Naive thymus-derived CD4-positive, alpha-beta T cell (primary cell): ENCODE measurements around the gene CNPY2. TPM values are rescaled to one million over a fixed set of nuclear protein-coding genes. Genes with fewer than 3 reads are reported as not detected.
"Not testable (repeated sequence)": the region's sequence is repeated elsewhere in the genome, so short reads cannot be mapped to it uniquely, and the experiment has no call there.

ENCODE experiments used
- ATAC-seq: fragments of 150-1000 bp; cut with Tn5 transposase; 2 replicates; pipeline ENCODE4 v1.10.0; 2021; ENCODE audit warnings: mild to moderate bottlenecking, moderate library complexity
- CTCF ChIA-PET: fragments of 350-600 bp; sonication (Branson Sonifier 250); formaldehyde crosslinking; loops from one replicate; lab custom pipeline; 2021; ENCODE audit warnings: antibody characterized with exemption; lab: Charles Lee
- POLR2A ChIA-PET: fragments of 350-600 bp; sonication (Branson Sonifier 250); formaldehyde crosslinking; loops from one replicate; lab custom pipeline; 2021; ENCODE audit warnings: antibody characterized with exemption, inconsistent platforms; lab: Charles Lee
- DNase-seq, 9 donors: peaks; one replicate each; pipeline versions ENCODE4 v3.0.0 to v3.0.0-alpha.2; 2020 to 2022; ENCODE audit warnings: mixed read lengths in 1 of 9
- H3K27ac ChIP-seq: one replicate; pipeline ENCODE4 v1.7.0; 2013; ENCODE audit warnings: mild to moderate bottlenecking, low read depth, low read length, moderate library complexity
- H3K27me3 ChIP-seq, 2 donors: one replicate each; pipeline ENCODE4 v1.7.0; 2013; ENCODE audit warnings: low read length in 2 of 2, mild to moderate bottlenecking in 2 of 2, moderate library complexity in 2 of 2; ENCODE audit not compliant: control insufficient read depth in 2 of 2, insufficient read depth in 2 of 2
- H3K36me3 ChIP-seq, 3 experiments: 1 replicate in 2 of 3; 2 replicates in 1 of 3; pipeline ENCODE4 v1.7.0; 2013; ENCODE audit warnings: low read length in 3 of 3, mild to moderate bottlenecking in 3 of 3, moderate library complexity in 1 of 3; ENCODE audit not compliant: insufficient read depth in 3 of 3, control insufficient read depth in 2 of 3
- H3K4me1 ChIP-seq, 2 donors: one replicate each; pipeline ENCODE4 v1.7.0; 2013; ENCODE audit warnings: low read length in 2 of 2, mild to moderate bottlenecking in 2 of 2, moderate library complexity in 1 of 2; ENCODE audit not compliant: control insufficient read depth in 2 of 2, insufficient read depth in 2 of 2
- H3K4me3 ChIP-seq: 2 replicates; pipeline ENCODE4 v1.7.0; 2013; ENCODE audit warnings: mild to moderate bottlenecking, low read length
- H3K9me3 ChIP-seq, 3 experiments: 1 replicate in 2 of 3; 2 replicates in 1 of 3; pipeline ENCODE4 v1.7.0; 2013; ENCODE audit warnings: low read length in 3 of 3; ENCODE audit not compliant: control insufficient read depth in 2 of 3
- H3K27ac Mint-ChIP-seq, 9 donors: one replicate each; pipeline ENCODE4 v1.8.0; 2020 to 2022; ENCODE audit warnings: mixed read lengths in 9 of 9, mild to moderate bottlenecking in 8 of 9, moderate library complexity in 5 of 9, inconsistent platforms in 2 of 9
- H3K27me3 Mint-ChIP-seq, 5 donors: one replicate each; pipeline ENCODE4 v1.8.0; 2021 to 2022; ENCODE audit warnings: mixed read lengths in 5 of 5, mild to moderate bottlenecking in 1 of 5
- H3K36me3 Mint-ChIP-seq, 5 donors: one replicate each; pipeline ENCODE4 v1.8.0; 2020 to 2022; ENCODE audit warnings: mixed read lengths in 5 of 5, mild to moderate bottlenecking in 3 of 5, inconsistent platforms in 1 of 5
- H3K4me1 Mint-ChIP-seq, 7 donors: one replicate each; pipeline ENCODE4 v1.8.0; 2020 to 2022; ENCODE audit warnings: mixed read lengths in 7 of 7, mild to moderate bottlenecking in 3 of 7, inconsistent platforms in 1 of 7
- H3K4me3 Mint-ChIP-seq, 10 donors: one replicate each; pipeline ENCODE4 v1.8.0; 2020 to 2022; ENCODE audit warnings: mild to moderate bottlenecking in 10 of 10, mixed read lengths in 10 of 10, moderate library complexity in 6 of 10, inconsistent platforms in 2 of 10
- H3K9me3 Mint-ChIP-seq, 11 donors: one replicate each; pipeline ENCODE4 v1.8.0; 2020 to 2022; ENCODE audit warnings: mixed read lengths in 11 of 11, mild to moderate bottlenecking in 4 of 11, inconsistent platforms in 1 of 11, moderate library complexity in 1 of 11
- intact Hi-C, 2 donors: fragments of 100-400 bp; cut with micrococcal nuclease; formaldehyde crosslinking; loops; one replicate each; pipeline ENCODE4 v1.15.1; 2023
- polyA plus RNA-seq, 2 donors: library from polyadenylated mRNA; unstranded; fragments of 300-500 nt; fragmentation: Illumina TruSeq; gene quantifications; one replicate each; pipeline ENCODE4 v1.2.3, GENCODE V29; 2021
- total RNA-seq, 6 experiments: library from RNA in 5 of 6; stranded (reverse) in 5 of 6; gene quantifications; 1 replicate in 5 of 6; 2 replicates in 1 of 6; pipeline ENCODE4 v1.2.3 and lab custom pipeline; 2021 to 2026

The CNPY2 gene
- total and polyA plus RNA-seq, 7 experiments from 2014 or later = 48.4 to 184 (median 89.9) TPM

DNA sequence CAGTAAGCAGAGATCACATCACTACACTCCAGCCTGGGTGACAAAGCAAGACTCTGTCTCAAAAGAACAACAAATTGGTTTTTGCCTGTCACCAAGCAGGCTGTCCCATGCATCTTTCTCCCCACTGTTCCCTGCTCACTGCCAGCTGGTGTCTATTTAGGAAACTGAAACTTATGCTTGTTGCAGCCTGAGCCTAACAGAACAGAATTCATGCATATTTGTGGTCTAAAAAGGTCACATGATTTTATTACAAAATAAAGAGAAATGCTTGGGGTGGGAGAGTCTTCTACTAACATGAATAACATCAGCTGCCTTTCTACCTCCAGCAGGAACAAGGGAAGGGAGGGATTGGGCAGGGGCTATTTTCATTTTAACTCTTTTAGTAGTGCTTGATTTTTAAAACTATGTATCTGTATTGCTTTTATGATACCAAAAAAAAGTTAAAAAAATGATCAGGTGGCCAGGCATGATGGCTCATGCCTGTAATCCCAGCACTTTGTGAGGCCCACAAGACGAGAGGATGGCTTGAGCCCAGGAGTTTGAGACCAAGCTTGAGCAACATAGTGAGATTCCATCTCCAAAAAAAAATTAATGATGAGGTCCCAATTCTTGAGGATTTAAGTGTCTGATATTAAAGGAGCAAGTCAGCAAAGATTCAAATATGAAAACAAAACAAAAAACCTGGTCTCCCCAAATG, 43.2 kb upstream of the CNPY2 start:
- ATAC-seq (no peak), DNase-seq (no peak)
- peak overlapping the region; percentile 83 to 99 (median 96) for H3K4me3 Mint-ChIP-seq
- Histone ChIP-seq H3K4me1 (peaks cover 16 to 17% of the 10 kb centered on the region in 2 donors), H3K4me3 (peak overlapping the region; percentile 89), H3K9me3 (no peaks in the 10 kb centered on the region), H3K27ac (peak overlapping the region; percentile 79), H3K27me3 (no peaks in the 10 kb centered on the region), H3K36me3 (peaks cover 14 to 24% (median 16%) of the 10 kb centered on the region in 3 experiments)
- H3K27me3 Mint-ChIP-seq = no peaks in the 10 kb centered on the region
- intact Hi-C loops = no loop called here
- H3K27ac Mint-ChIP-seq = peak overlapping the region; percentile 90 to 98 (median 96)
- H3K36me3 Mint-ChIP-seq = peaks cover 0 to 21% (median 7%) of the 10 kb centered on the region in 5 donors
- ChIA-PET POLR2A (interaction anchor here (0.7 to 7.8 kb wide), 19 partner anchors 10 to 404 kb away, joined by 3 to 156 read pairs (median 7); partner anchors contain the start of genes CNPY2, COQ10A, IL23A and PA2G4), CTCF (interaction anchor here (0.7 to 2.3 kb wide), 10 partner anchors 8 to 105 kb away, joined by 4 to 17 read pairs (median 5); partner anchors contain the start of genes CNPY2 and IL23A)
- H3K4me1 Mint-ChIP-seq = peaks cover 14 to 40% (median 27%) of the 10 kb centered on the region in 7 donors
- H3K9me3 Mint-ChIP-seq = no peaks in the 10 kb centered on the region

DNA sequence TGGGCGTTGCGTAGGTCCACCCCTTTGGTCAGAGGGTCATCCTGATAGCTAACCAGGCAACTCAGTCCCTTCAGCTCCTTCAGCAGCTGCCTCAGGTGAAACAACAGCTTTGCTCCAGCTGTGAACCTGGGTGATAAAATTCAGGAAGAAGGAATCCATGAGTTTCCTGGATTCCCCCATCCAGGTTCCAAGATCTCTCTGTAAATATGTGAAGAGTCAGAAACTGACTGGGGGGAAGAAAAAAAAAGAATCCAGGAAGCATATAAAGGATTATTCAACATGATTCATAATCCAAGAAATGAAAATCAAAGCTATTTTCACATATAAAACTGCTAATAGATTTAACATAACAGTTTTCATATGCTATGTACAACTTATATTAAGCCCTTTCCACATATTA, 35.5 kb upstream of the CNPY2 start:
- no peaks in the 10 kb centered on the region for H3K27me3 Mint-ChIP-seq
- ChIA-PET CTCF (interaction anchor here (1.3 to 2.0 kb wide), 2 partner anchors 8 to 14 kb away, joined by 4 to 6 read pairs; partner anchors contain the start of gene STAT2), POLR2A (interaction anchor here (0.6 to 3.6 kb wide), 4 partner anchors 9 to 402 kb away, joined by 3 to 18 read pairs (median 5); partner anchors contain the start of genes IL23A, PAN2 and STAT2)
- no peaks in the 10 kb centered on the region for H3K9me3 ChIP-seq
- H3K4me3 ChIP-seq = no peak overlapping the region
- H3K27ac ChIP-seq = no peak overlapping the region
- no peaks in the 10 kb centered on the region for H3K27me3 ChIP-seq
- no peak for DNase-seq
- H3K36me3 Mint-ChIP-seq = peaks cover 13 to 49% (median 25%) of the 10 kb centered on the region in 5 donors
- peaks cover 0 to 10% (median 4%) of the 10 kb centered on the region in 7 donors for H3K4me1 Mint-ChIP-seq
- no peak overlapping the region for H3K4me3 Mint-ChIP-seq
- peaks cover 34 to 92% (median 43%) of the 10 kb centered on the region in 3 experiments for H3K36me3 ChIP-seq
- H3K4me1 ChIP-seq = no peaks in the 10 kb centered on the region
- intact Hi-C loops = no loop called here
- H3K27ac Mint-ChIP-seq = peak overlapping the region in 1 of 9 donors; percentile 11
- no peak for ATAC-seq
- H3K9me3 Mint-ChIP-seq = no peaks in the 10 kb centered on the region

DNA sequence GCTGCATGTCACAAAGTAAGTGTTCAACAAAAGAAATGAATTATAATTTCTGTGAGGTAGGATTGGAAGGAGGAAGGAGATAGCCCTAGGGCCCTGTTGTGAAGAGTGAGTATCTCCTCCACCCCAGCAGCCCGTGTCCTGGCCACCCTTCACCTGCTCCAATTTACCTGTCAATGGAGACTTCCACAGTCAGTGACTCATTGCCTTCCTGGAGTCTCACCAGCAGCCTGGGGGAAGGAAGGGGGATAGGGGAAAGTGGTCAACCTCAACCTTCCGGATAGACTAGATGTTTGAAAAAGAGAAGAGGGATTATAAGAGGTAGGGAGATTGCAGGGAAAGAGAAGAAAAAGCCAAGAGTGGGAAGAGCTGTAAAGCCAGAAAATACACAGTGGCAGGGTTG, 34.9 kb upstream of the CNPY2 start:
- H3K27me3 Mint-ChIP-seq = no peaks in the 10 kb centered on the region
- H3K9me3 ChIP-seq = no peaks in the 10 kb centered on the region
- H3K36me3 ChIP-seq = peaks cover 27 to 92% (median 45%) of the 10 kb centered on the region in 3 experiments
- ATAC-seq = no peak
- no peaks in the 10 kb centered on the region for H3K27me3 ChIP-seq
- H3K4me3 Mint-ChIP-seq = no peak overlapping the region
- H3K4me3 ChIP-seq = no peak overlapping the region
- POLR2A ChIA-PET = interaction anchor here (1.3 to 3.6 kb wide), 3 partner anchors 9 to 17 kb away, joined by 4 to 18 read pairs (median 6); partner anchors contain the start of genes IL23A, PAN2 and STAT2
- no peaks in the 10 kb centered on the region for H3K4me1 ChIP-seq
- H3K4me1 Mint-ChIP-seq = peaks cover 0 to 6% (median under 1%) of the 10 kb centered on the region in 7 donors
- no peak overlapping the region for H3K27ac ChIP-seq
- CTCF ChIA-PET = interaction anchor here (2.0 kb wide), 1 partner anchor 9 kb away, joined by 6 read pairs; the partner anchor contains the start of gene STAT2
- H3K9me3 Mint-ChIP-seq = no peaks in the 10 kb centered on the region
- intact Hi-C loops = no loop called here
- peaks cover 19 to 50% (median 23%) of the 10 kb centered on the region in 5 donors for H3K36me3 Mint-ChIP-seq
- H3K27ac Mint-ChIP-seq = peak overlapping the region in 5 of 9 donors; percentile 14 to 32 (median 27)
- no peak for DNase-seq

DNA sequence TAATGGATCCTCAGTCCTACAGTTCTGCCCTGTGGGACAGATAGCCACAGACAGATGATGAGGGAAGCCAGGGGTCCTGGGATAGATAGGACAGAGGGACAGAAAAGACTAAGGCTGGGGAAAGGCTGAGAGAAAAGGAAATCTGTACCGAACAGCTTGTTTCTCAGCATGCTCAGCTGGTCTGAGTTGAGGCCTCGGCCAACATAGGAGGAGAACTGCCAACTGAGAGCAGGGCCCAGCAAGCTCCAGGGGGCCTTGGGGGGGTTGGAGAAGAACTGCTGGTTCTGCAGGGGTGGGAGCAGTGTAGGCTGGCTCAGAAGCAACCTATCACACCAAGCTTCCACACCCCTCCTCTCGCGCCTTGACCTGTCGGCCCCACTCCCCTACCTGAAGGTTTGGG, 33.0 kb upstream of the CNPY2 start:
- no peak overlapping the region for H3K4me3 Mint-ChIP-seq
- Histone ChIP-seq H3K27ac (no peak overlapping the region), H3K4me1 (no peaks in the 10 kb centered on the region), H3K27me3 (no peaks in the 10 kb centered on the region), H3K9me3 (no peaks in the 10 kb centered on the region), H3K36me3 (peaks cover 20 to 89% (median 31%) of the 10 kb centered on the region in 3 experiments), H3K4me3 (no peak overlapping the region)
- peaks cover 0 to 4% (median 0%) of the 10 kb centered on the region in 7 donors for H3K4me1 Mint-ChIP-seq
- intact Hi-C loops = no loop called here
- ATAC-seq (no peak), DNase-seq (no peak)
- POLR2A ChIA-PET = interaction anchor here (0.9 to 1.5 kb wide), 3 partner anchors 11 to 32 kb away, joined by 3 to 5 read pairs (median 3); partner anchors contain the start of gene STAT2
- CTCF ChIA-PET = interaction anchor here (1.0 kb wide), 1 partner anchor 11 kb away, joined by 4 read pairs; the partner anchor contains the start of gene STAT2
- no peaks in the 10 kb centered on the region for H3K9me3 Mint-ChIP-seq
- no peaks in the 10 kb centered on the region for H3K27me3 Mint-ChIP-seq
- H3K27ac Mint-ChIP-seq = peak overlapping the region in 5 of 9 donors; percentile 14 to 62 (median 23)
- peaks cover 21 to 41% (median 25%) of the 10 kb centered on the region in 5 donors for H3K36me3 Mint-ChIP-seq

DNA sequence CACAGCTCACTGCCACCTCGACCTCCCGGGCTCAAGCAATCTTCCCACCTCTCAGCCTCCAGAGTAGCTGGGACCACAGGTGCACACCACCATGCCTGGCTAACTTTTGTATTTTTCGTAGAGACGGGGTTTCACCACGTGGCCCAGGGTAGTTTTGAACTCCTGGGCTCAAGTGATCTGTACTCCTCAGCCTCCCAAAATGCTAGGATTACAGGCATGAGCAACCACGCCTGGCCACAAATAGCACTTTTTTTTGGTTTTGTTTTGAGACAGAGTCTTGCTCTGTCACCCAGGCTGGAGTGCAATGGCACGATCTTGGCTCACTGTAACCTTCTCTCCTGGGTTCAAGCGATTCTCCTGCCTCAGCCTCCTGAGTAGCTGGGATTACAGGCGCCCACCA, 31.5 kb upstream of the CNPY2 start:
- H3K27ac ChIP-seq = not testable (repeated sequence)

GRCh38 chr12:56346675-56347074, 30.9 kb upstream of the CNPY2 start:
- no peak overlapping the region for H3K4me3 Mint-ChIP-seq
- intact Hi-C loops = loop anchor here in 1 of 2 donors (1.0 kb wide), 1 partner anchor 12 kb away; no protein-coding TSS in a partner anchor
- ChIA-PET CTCF (interaction anchor here (0.7 to 0.8 kb wide), 2 partner anchors 9 to 13 kb away, joined by 3 read pairs; partner anchors contain the start of gene STAT2), POLR2A (interaction anchor here (1.1 kb wide), 1 partner anchor 31 kb away, joined by 4 read pairs; the partner anchor contains the start of gene CNPY2)
- Histone ChIP-seq H3K4me3 (no peak overlapping the region), H3K9me3 (no peaks in the 10 kb centered on the region), H3K4me1 (no peaks in the 10 kb centered on the region), H3K27ac (no peak overlapping the region), H3K27me3 (no peaks in the 10 kb centered on the region), H3K36me3 (peaks cover 20 to 87% (median 31%) of the 10 kb centered on the region in 3 experiments)
- ATAC-seq (peak; percentile 22), DNase-seq (no peak)
- peak overlapping the region in 7 of 9 donors; percentile 13 to 75 (median 51) for H3K27ac Mint-ChIP-seq
- H3K4me1 Mint-ChIP-seq = peaks cover 0 to 6% (median 2%) of the 10 kb centered on the region in 7 donors
- H3K9me3 Mint-ChIP-seq = no peaks in the 10 kb centered on the region
- H3K27me3 Mint-ChIP-seq = no peaks in the 10 kb centered on the region
- H3K36me3 Mint-ChIP-seq = peaks cover 23 to 52% (median 33%) of the 10 kb centered on the region in 5 donors

More for the DNA sequence above, 31.5 kb upstream of the CNPY2 start:
- H3K4me3 Mint-ChIP-seq, H3K4me1 ChIP-seq, intact Hi-C loops, DNase-seq, ATAC-seq, H3K9me3 Mint-ChIP-seq, H3K9me3 ChIP-seq, H3K4me3 ChIP-seq, H3K4me1 Mint-ChIP-seq, H3K27me3 ChIP-seq, H3K27me3 Mint-ChIP-seq: not testable (repeated sequence)
- CTCF ChIA-PET = interaction anchor here (0.7 to 1.2 kb wide), 2 partner anchors 12 to 13 kb away, joined by 3 to 5 read pairs; partner anchors contain the start of gene STAT2
- peaks cover 25 to 50% (median 33%) of the 10 kb centered on the region in 5 donors for H3K36me3 Mint-ChIP-seq
- peak overlapping the region in 2 of 9 donors; percentile 46 to 67 for H3K27ac Mint-ChIP-seq
- H3K36me3 ChIP-seq = peaks cover 20 to 90% (median 31%) of the 10 kb centered on the region in 3 experiments
- POLR2A ChIA-PET = interaction anchor here (1.1 kb wide), 1 partner anchor 13 kb away, joined by 5 read pairs; the partner anchor contains the start of gene STAT2
